Ovary (tissue), 9 donors: ENCODE data around the gene TMED3. TPM values are rescaled to one million over a fixed set of nuclear protein-coding genes. Genes with fewer than 3 reads are reported as not detected.

Source experiments
- DNase-seq, 5 donors: peaks; one replicate each; pipeline ENCODE4 v3.0.0-alpha.2; 2019 to 2020
- H3K27ac ChIP-seq, 2 donors: fragments of 200-600 bp; one replicate each; pipeline versions ENCODE4 v1.5.1 to v1.8.0; 2019 to 2022
- H3K27me3 ChIP-seq: fragments of 200-600 bp; one replicate; pipeline ENCODE4 v1.8.0; 2022
- H3K36me3 ChIP-seq: fragments of 200-600 bp; sonication (generic); one replicate; pipeline ENCODE4 v1.5.1; 2019
- H3K4me1 ChIP-seq: one replicate; pipeline ENCODE4 v1.8.1; 2013; ENCODE audit warnings: mild to moderate bottlenecking, moderate library complexity; ENCODE audit not compliant: insufficient read depth
- H3K4me3 ChIP-seq: fragments of 200-600 bp; sonication (generic); one replicate; pipeline ENCODE4 v1.5.1; 2017
- H3K9me3 ChIP-seq, 2 donors: fragments of 200-600 bp in 1 of 2; sonication (generic) in 1 of 2; one replicate each; pipeline versions ENCODE4 v1.5.1 to v1.8.1; 2013 to 2019; ENCODE audit warnings: mild to moderate bottlenecking in 1 of 2, moderate library complexity in 1 of 2
- CTCF ChIP-seq, 3 donors: fragments of 450-650 bp in 2 of 3; fragments of 200-600 bp in 1 of 3; IDR thresholded peaks; one replicate each; pipeline versions ENCODE4 v1.5.1 to v1.8.0; 2016 to 2022; ENCODE audit warnings: antibody characterized with exemption in 3 of 3, mild to moderate bottlenecking in 1 of 3
- EP300 ChIP-seq: sonication (generic); formaldehyde crosslinking; IDR thresholded peaks from one replicate; pipeline ENCODE4 v1.6.1; 2017; ENCODE audit warnings: antibody characterized with exemption
- POLR2A ChIP-seq: fragments of 450-650 bp; IDR thresholded peaks from one replicate; pipeline ENCODE4 v1.6.1; 2017; ENCODE audit warnings: antibody characterized with exemption, mild to moderate bottlenecking, moderate library complexity
- WGBS, 3 donors: extraction: QIAGEN DNeasy Blood & Tissue Kit in 1 of 3; methylation state at CpG; one replicate each; pipeline versions ENCODE4 v1.1.5 to v1.1.7; 2013 to 2017; 5-methylcytosine and 5-hydroxymethylcytosine counted together
- intact Hi-C, 4 donors: fragments of 100-400 bp; cut with DNase I; formaldehyde crosslinking; loops; one replicate each; pipeline versions ENCODE4 v1.11.0 to v1.15.1; 2022 to 2023
- polyA plus RNA-seq, 2 donors: library from polyadenylated mRNA; stranded (reverse); fragments of 200-250 nt in 1 of 2; fragments of 350-450 nt in 1 of 2; fragmentation: Illumina TruSeq in 1 of 2; extraction: RNeasy Lipid Tissue Mini Kit (QIAGEN cat#74804) in 1 of 2; gene quantifications; one replicate each; pipeline ENCODE4 v1.2.3, GENCODE V29; 2013 to 2014
- total RNA-seq, 7 donors: library from RNA; depleted of rRNA in 2 of 7; stranded (reverse); fragments of >200 nt in 2 of 7; fragmentation: NEBNext Ultra II Directional in 3 of 7; extraction: Animal tissue kit (Norgen Biotek cat#: 25700) in 3 of 7; gene quantifications; one replicate each; pipeline versions ENCODE4 v1.1.0 to v1.2.4, GENCODE V29; 2016 to 2023
- donor health status: DM: no; HTN: no; CAD: no; lungs with moderate emphysema.
- donor health status: DM: no; HTN: no; CAD: no.
- donor health status: Bipolar disorder and iron deficiency.
- donor health status: DM: yes; HTN: yes; CAD: no.
- donor health status: DM: no; HTN: no; CAD: no.
- donor health status: DM: yes; HTN: yes; CAD: no.

TMED3 gene
- total and polyA plus RNA-seq, 9 donors, result 22.4 to 51.6 (median 34.6) TPM

GRCh38 chr15:79364571-79365240, 53.8 kb downstream of the TMED3 start:
- H3K4me1 ChIP-seq, result no peaks in the 10 kb centered on the region
- no peaks in the 10 kb centered on the region for H3K36me3 ChIP-seq
- H3K9me3 ChIP-seq, result no peaks in the 10 kb centered on the region
- TF ChIP-seq CTCF (IDR thresholded peaks at IDR 0.05), result no peak
- no peak for TF ChIP-seq POLR2A
- no peak for TF ChIP-seq EP300
- H3K27me3 ChIP-seq, result no peaks in the 10 kb centered on the region
- DNase-seq, result no peak
- no peak overlapping the region for H3K27ac ChIP-seq
- WGBS, 3 donors, result 89 to 93% (median 91%) methylated on average over 9 of the region's 9 CpGs
- intact Hi-C loops, result no loop called here
- no peak overlapping the region for H3K4me3 ChIP-seq

DNA sequence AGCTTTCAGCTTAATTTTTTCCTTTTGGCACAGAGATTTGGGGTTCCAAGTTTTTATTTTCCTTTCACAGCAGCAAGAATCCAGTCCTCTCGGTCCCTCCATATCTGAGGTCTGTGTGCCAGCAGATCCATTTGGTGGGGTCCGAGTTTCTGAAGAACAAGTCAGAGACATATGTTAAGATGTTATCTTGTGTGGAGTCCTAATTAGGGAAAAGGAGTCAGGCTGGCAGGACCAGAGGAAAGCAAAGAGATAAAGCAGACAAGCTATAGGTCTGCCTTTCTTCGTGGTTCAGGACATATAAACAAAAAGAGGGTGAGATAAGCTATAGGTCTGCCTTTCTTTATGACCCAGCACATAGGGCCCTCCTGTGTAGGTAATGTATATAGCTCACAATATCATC, 54.9 kb downstream of the TMED3 start:
- intact Hi-C loops, result no loop called here
- WGBS, 3 donors, result 33 to 61% (median 35%) methylated on average over 3 of the region's 3 CpGs
- TF ChIP-seq POLR2A (no peak), EP300 (no peak), CTCF (IDR thresholded peaks at IDR 0.05) (no peak)

GRCh38 chr15:79366691-79367090, 55.8 kb downstream of the TMED3 start:
- 76 to 93% (median 82%) methylated on average over 2 of the region's 2 CpGs for WGBS, 3 donors
- Histone ChIP-seq H3K27ac (no peak overlapping the region), H3K4me3 (no peak overlapping the region), H3K36me3 (no peaks in the 10 kb centered on the region), H3K27me3 (no peaks in the 10 kb centered on the region), H3K9me3 (no peaks in the 10 kb centered on the region), H3K4me1 (no peaks in the 10 kb centered on the region)
- intact Hi-C loops, result no loop called here
- TF ChIP-seq POLR2A, result no peak
- no peak for TF ChIP-seq CTCF (IDR thresholded peaks at IDR 0.05)
- no peak for TF ChIP-seq EP300
- DNase-seq, result no peak

More for the DNA sequence above, 54.9 kb downstream of the TMED3 start:
- Histone ChIP-seq H3K4me3 (no peak overlapping the region), H3K36me3 (no peaks in the 10 kb centered on the region), H3K27ac (no peak overlapping the region), H3K4me1 (no peaks in the 10 kb centered on the region), H3K9me3 (no peaks in the 10 kb centered on the region), H3K27me3 (no peaks in the 10 kb centered on the region)
- DNase-seq, result no peak

DNA sequence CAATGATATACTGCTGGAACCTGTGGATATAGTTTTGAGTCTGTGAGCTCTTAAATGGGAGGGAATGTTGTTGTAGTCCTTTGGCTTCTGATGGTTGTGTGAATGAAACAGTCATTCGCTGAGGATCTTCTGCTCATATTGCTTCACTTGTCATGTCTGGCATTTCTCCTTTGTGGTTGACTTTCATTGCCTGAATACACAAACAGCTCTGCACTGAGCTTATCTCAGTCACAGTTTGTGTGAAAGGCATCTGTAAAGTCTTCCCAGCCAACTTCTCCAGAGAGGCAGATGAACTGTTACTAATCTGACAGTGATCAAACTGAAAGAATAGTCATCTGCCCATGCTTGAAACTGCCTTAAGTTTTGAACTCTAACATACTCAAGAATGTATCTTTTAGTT, 59.8 kb downstream of the TMED3 start:
- Histone ChIP-seq H3K4me1 (no peaks in the 10 kb centered on the region), H3K4me3 (no peak overlapping the region), H3K27ac (no peak overlapping the region), H3K36me3 (no peaks in the 10 kb centered on the region), H3K9me3 (no peaks in the 10 kb centered on the region), H3K27me3 (no peaks in the 10 kb centered on the region)
- intact Hi-C loops, result no loop called here
- WGBS, 3 donors, result 87 to 93% (median 88%) methylated on average over 1 of the region's 1 CpG
- DNase-seq, result no peak
- TF ChIP-seq CTCF (IDR thresholded peaks at IDR 0.05) (no peak), POLR2A (no peak), EP300 (no peak)
